H1 (cell line): ENCODE measurements around the gene ARRDC1. TPM values are rescaled to one million over a fixed set of nuclear protein-coding genes. Genes with fewer than 3 reads are reported as not detected.

Experiments used
- CTCF ChIA-PET: fragments of 300-600 bp; sonication (Branson Sonifier 250); formaldehyde crosslinking; loops from one replicate; lab custom pipeline; 2021; ENCODE audit not compliant: partially characterized antibody; lab: Charles Lee
- POLR2A ChIA-PET: fragments of 300-600 bp; sonication (Branson Sonifier 250); formaldehyde crosslinking; loops from one replicate; lab custom pipeline; 2021; ENCODE audit warnings: inconsistent platforms; ENCODE audit not compliant: partially characterized antibody; lab: Charles Lee
- DNase-seq, 2 experiments: peaks; one replicate each; pipeline versions ENCODE4 v3.0.0 to v3.0.0-alpha.2; 2010 to 2022; ENCODE audit warnings: low spot score in 2 of 2, low read depth in 1 of 2, mixed read lengths in 1 of 2
- FAIRE-seq: peaks from 2 replicates; lab custom pipeline; 2011; peaks lifted over from hg19 to GRCh38; lab: Jason Lieb, UNC
- H2AFZ ChIP-seq: 2 replicates; pipeline ENCODE4 v1.8.1; 2012; ENCODE audit warnings: low read length, inconsistent platforms
- H2AK5ac ChIP-seq: 2 replicates; pipeline ENCODE4 v1.6.1; 2013; ENCODE audit warnings: low read depth, low read length
- H2BK120ac ChIP-seq: replicated peaks from 2 replicates; pipeline ENCODE3; 2013; ENCODE audit warnings: low read depth, low read length, inconsistent platforms
- H2BK12ac ChIP-seq: 2 replicates; pipeline ENCODE4 v1.6.1; 2013; ENCODE audit warnings: low read depth, low read length
- H2BK15ac ChIP-seq: 2 replicates; pipeline ENCODE4 v1.6.1; 2013; ENCODE audit warnings: low read length
- H2BK20ac ChIP-seq: 2 replicates; pipeline ENCODE4 v1.6.1; 2013; ENCODE audit warnings: low read length
- H2BK5ac ChIP-seq: 2 replicates; pipeline ENCODE4 v1.6.1; 2013; ENCODE audit warnings: low read depth, low read length
- H3K14ac ChIP-seq: 2 replicates; pipeline ENCODE4 v1.6.1; 2013; ENCODE audit warnings: inconsistent platforms; ENCODE audit not compliant: insufficient read length
- H3K18ac ChIP-seq: 2 replicates; pipeline ENCODE4 v1.6.1; 2013; ENCODE audit warnings: low read length; ENCODE audit errors: extremely low read depth
- H3K23ac ChIP-seq: 2 replicates; pipeline ENCODE4 v1.6.1; 2013; ENCODE audit warnings: inconsistent platforms; ENCODE audit not compliant: insufficient read length
- H3K23me2 ChIP-seq: 2 replicates; pipeline ENCODE4 v1.6.1; 2013; ENCODE audit warnings: low read depth, low read length
- H3K27ac ChIP-seq: 2 replicates; pipeline ENCODE4 v1.6.1; 2011; ENCODE audit warnings: low read depth, low read length, inconsistent platforms
- H3K27me3 ChIP-seq, 4 experiments: replicated peaks in 1 of 4; 1 replicate in 1 of 4; 2 replicates in 3 of 4; pipeline versions ENCODE4 v1.6.1 to v1.8.1; 2011 to 2013; ENCODE audit warnings: low read length in 3 of 4, mild to moderate bottlenecking in 3 of 4, inconsistent platforms in 2 of 4, mixed read lengths in 2 of 4, moderate library complexity in 1 of 4; ENCODE audit not compliant: control insufficient read depth in 3 of 4, insufficient read depth in 3 of 4; ENCODE audit errors: extremely low read depth in 1 of 4
- H3K36me3 ChIP-seq, 4 experiments: 2 replicates each; pipeline versions ENCODE4 v1.6.1 to v1.8.1; 2011 to 2013; ENCODE audit warnings: mild to moderate bottlenecking in 4 of 4, low read length in 3 of 4, moderate library complexity in 2 of 4, control low read depth in 1 of 4, inconsistent platforms in 1 of 4; ENCODE audit not compliant: insufficient read depth in 4 of 4, control insufficient read depth in 2 of 4
- H3K4ac ChIP-seq: replicated peaks from 2 replicates; pipeline ENCODE3; 2013; ENCODE audit warnings: low read length, low read depth, mixed read lengths, inconsistent platforms; ENCODE audit not compliant: insufficient read length
- H3K4me1 ChIP-seq, 4 experiments: replicated peaks in 1 of 4; 1 replicate in 1 of 4; 2 replicates in 3 of 4; pipeline versions ENCODE4 v1.6.1 to v1.8.1; 2011 to 2013; ENCODE audit warnings: low read length in 3 of 4, inconsistent platforms in 2 of 4, mixed read lengths in 1 of 4; ENCODE audit not compliant: insufficient read depth in 4 of 4, control insufficient read depth in 3 of 4
- H3K4me2 ChIP-seq, 2 experiments: 2 replicates each; pipeline versions ENCODE4 v1.6.1 to v1.8.1; 2011 to 2013; ENCODE audit warnings: low read depth in 2 of 2, low read length in 2 of 2, control low read depth in 1 of 2, inconsistent platforms in 1 of 2, mild to moderate bottlenecking in 1 of 2; ENCODE audit not compliant: insufficient read depth in 1 of 2
- H3K4me3 ChIP-seq, 4 experiments: fragments of 200-600, 300-600 bp in 1 of 4; sonication (generic), shearing (Covaris generic), sonication (Bioruptor Twin) in 1 of 4; 2 replicates each; pipeline versions ENCODE4 v1.5.1 to v1.8.1; 2011 to 2016; ENCODE audit warnings: low read length in 4 of 4, low read depth in 3 of 4, control low read depth in 2 of 4, inconsistent platforms in 2 of 4, mild to moderate bottlenecking in 2 of 4, mixed read lengths in 1 of 4, moderate library complexity in 1 of 4; ENCODE audit not compliant: insufficient read depth in 2 of 4; ENCODE audit errors: extremely low read depth in 1 of 4
- H3K56ac ChIP-seq: replicated peaks from 2 replicates; pipeline ENCODE3; 2013; ENCODE audit warnings: low read depth, mild to moderate bottlenecking, mixed read lengths, low read length, inconsistent platforms; ENCODE audit not compliant: insufficient read length
- H3K79me1 ChIP-seq: 2 replicates; pipeline ENCODE4 v1.6.1; 2013; ENCODE audit warnings: low read depth, low read length, control low read depth
- H3K79me2 ChIP-seq, 2 experiments: 2 replicates each; pipeline versions ENCODE4 v1.6.1 to v1.8.1; 2012 to 2013; ENCODE audit warnings: low read length in 2 of 2, mild to moderate bottlenecking in 2 of 2, inconsistent platforms in 1 of 2; ENCODE audit not compliant: insufficient read depth in 2 of 2, control insufficient read depth in 1 of 2
- H3K9ac ChIP-seq, 4 experiments: replicated peaks in 1 of 4; 1 replicate in 1 of 4; 2 replicates in 3 of 4; pipeline versions ENCODE4 v1.6.1 to v1.8.1; 2011 to 2013; ENCODE audit warnings: low read depth in 3 of 4, low read length in 3 of 4, control low read depth in 2 of 4, mild to moderate bottlenecking in 2 of 4, moderate library complexity in 2 of 4, inconsistent platforms in 1 of 4; ENCODE audit errors: extremely low read depth in 1 of 4
- H3K9me3 ChIP-seq, 2 experiments: 2 replicates each; pipeline versions ENCODE4 v1.6.1 to v1.8.1; 2012 to 2013; ENCODE audit warnings: mild to moderate bottlenecking in 2 of 2, moderate library complexity in 2 of 2, control low read depth in 1 of 2, inconsistent platforms in 1 of 2, low read depth in 1 of 2, low read length in 1 of 2, mixed read lengths in 1 of 2; ENCODE audit not compliant: insufficient read depth in 2 of 2
- H4K20me1 ChIP-seq, 2 experiments: replicated peaks in 1 of 2; 2 replicates each; pipeline versions ENCODE3 to v1.8.1; 2011 to 2013; ENCODE audit warnings: inconsistent platforms in 2 of 2, low read length in 2 of 2, mild to moderate bottlenecking in 1 of 2; ENCODE audit not compliant: insufficient read depth in 2 of 2, control insufficient read depth in 1 of 2
- H4K5ac ChIP-seq: 2 replicates; pipeline ENCODE4 v1.6.1; 2013; ENCODE audit warnings: low read length, low read depth, mixed read lengths, inconsistent platforms; ENCODE audit not compliant: insufficient read length
- H4K8ac ChIP-seq: 2 replicates; pipeline ENCODE4 v1.8.0; 2013; ENCODE audit warnings: mild to moderate bottlenecking, moderate library complexity, low read length, inconsistent platforms; ENCODE audit not compliant: insufficient read depth; ENCODE audit errors: extremely low read depth
- H4K91ac ChIP-seq: replicated peaks from 2 replicates; pipeline ENCODE3; 2013; ENCODE audit warnings: low read length, mixed read lengths, inconsistent platforms; ENCODE audit not compliant: insufficient read length
- BACH1 ChIP-seq: IDR thresholded peaks from 2 replicates; pipeline ENCODE4 v1.6.1; 2012; ENCODE audit warnings: low read length, improper control_type of control experiment
- BRCA1 ChIP-seq: IDR thresholded peaks from 2 replicates; pipeline ENCODE4 v1.6.1; 2012; ENCODE audit warnings: low read depth, low read length, improper control_type of control experiment
- CEBPB ChIP-seq: IDR thresholded peaks from 2 replicates; pipeline ENCODE4 v1.6.1; 2012; ENCODE audit warnings: low read depth, low read length
- CTCF ChIP-seq, 3 experiments: IDR thresholded peaks; 1 replicate in 2 of 3; 2 replicates in 1 of 3; pipeline versions ENCODE4 v1.5.1 to v1.6.1; 2011; ENCODE audit warnings: low read length in 3 of 3, mild to moderate bottlenecking in 3 of 3, inconsistent platforms in 2 of 3, low read depth in 1 of 3, moderate library complexity in 1 of 3; ENCODE audit not compliant: insufficient read depth in 1 of 3; ENCODE audit errors: control extremely low read depth in 1 of 3
- JUN ChIP-seq: IDR thresholded peaks from 2 replicates; pipeline ENCODE4 v1.6.1; 2011; ENCODE audit warnings: low read depth, mild to moderate bottlenecking, improper control_type of control experiment, low read length
- POLR2A ChIP-seq, 2 experiments: IDR thresholded peaks; 1 replicate in 1 of 2; 2 replicates in 1 of 2; pipeline ENCODE4 v1.6.1; 2011; ENCODE audit warnings: low read depth in 2 of 2, low read length in 2 of 2, mild to moderate bottlenecking in 2 of 2; ENCODE audit errors: control extremely low read depth in 1 of 2
- RAD21 ChIP-seq, 2 experiments: IDR thresholded peaks in 1 of 2; conservative IDR thresholded peaks in 1 of 2; 2 replicates each; pipeline ENCODE4 v1.6.1; 2011; ENCODE audit warnings: low read depth in 2 of 2, low read length in 2 of 2, improper control_type of control experiment in 1 of 2, inconsistent platforms in 1 of 2, mild to moderate bottlenecking in 1 of 2, moderate library complexity in 1 of 2
- RFX5 ChIP-seq: IDR thresholded peaks from 2 replicates; pipeline ENCODE4 v1.6.1; 2011; ENCODE audit warnings: low read depth, low read length, improper control_type of control experiment, borderline replicate concordance
- SIRT6 ChIP-seq: IDR thresholded peaks from one replicate; pipeline ENCODE4 v1.7.1; 2012; ENCODE audit warnings: low read length, inconsistent platforms
- SIX5 ChIP-seq: IDR thresholded peaks from 2 replicates; pipeline ENCODE4 v1.6.1; 2011; ENCODE audit warnings: mild to moderate bottlenecking, low read depth, low read length
- SP4 ChIP-seq: IDR thresholded peaks from 2 replicates; pipeline ENCODE4 v1.6.1; 2012; ENCODE audit warnings: low read length, inconsistent platforms
- SUZ12 ChIP-seq: fragments of 200-600 bp; sonication (generic); IDR thresholded peaks from 2 replicates; pipeline ENCODE4 v1.6.1; 2012; ENCODE audit warnings: mild to moderate bottlenecking, inconsistent platforms, low read length, moderate library complexity, mixed read lengths
- TBP ChIP-seq: IDR thresholded peaks from 2 replicates; pipeline ENCODE4 v1.6.1; 2011; ENCODE audit warnings: low read depth, low read length, improper control_type of control experiment
- WGBS, 2 experiments: shearing (Covaris generic) in 1 of 2; methylation state at CpG; one replicate each; pipeline versions ENCODE4 v1.1.6 to v1.1.7; 2013 to 2015; ENCODE audit warnings: low lambda C conversion rate in 2 of 2, mixed read lengths in 2 of 2, inconsistent platforms in 1 of 2, low coverage in 1 of 2, missing lambda C conversion rate in 1 of 2; ENCODE audit not compliant: insufficient replicate concordance in 2 of 2, insufficient coverage in 1 of 2, insufficient read length in 1 of 2; ENCODE audit errors: extremely low coverage in 1 of 2, missing lambda C conversion rate in 1 of 2; 5-methylcytosine and 5-hydroxymethylcytosine counted together
- polyA plus RNA-seq, 7 experiments: library from polyadenylated mRNA; depleted of rRNA in 3 of 7; stranded (reverse) in 5 of 7; unstranded in 2 of 7; fragments of >200 nt in 5 of 7; fragments of 200-250 nt in 2 of 7; gene quantifications; 1 replicate in 5 of 7; 2 replicates in 1 of 7; 4 replicates in 1 of 7; pipeline versions ENCODE4 v1.2.1 to v1.2.3, GENCODE V29; 2011 to 2013; ENCODE audit warnings: missing spikeins in 2 of 7, mixed read lengths in 2 of 7
- total RNA-seq: library from RNA; stranded (reverse); fragmentation: NEBNext Ultra II Directional; extraction: Animal tissue kit (Norgen Biotek cat#: 25700); gene quantifications from 2 replicates; pipeline ENCODE4 v1.2.1, GENCODE V29; 2021

Gene ARRDC1
- total and polyA plus RNA-seq, 2 of the 8 experiments (the other 6 are each of a cell fraction or from before 2014, with no cell fraction given) = 22.0 to 58.4 TPM

DNA sequence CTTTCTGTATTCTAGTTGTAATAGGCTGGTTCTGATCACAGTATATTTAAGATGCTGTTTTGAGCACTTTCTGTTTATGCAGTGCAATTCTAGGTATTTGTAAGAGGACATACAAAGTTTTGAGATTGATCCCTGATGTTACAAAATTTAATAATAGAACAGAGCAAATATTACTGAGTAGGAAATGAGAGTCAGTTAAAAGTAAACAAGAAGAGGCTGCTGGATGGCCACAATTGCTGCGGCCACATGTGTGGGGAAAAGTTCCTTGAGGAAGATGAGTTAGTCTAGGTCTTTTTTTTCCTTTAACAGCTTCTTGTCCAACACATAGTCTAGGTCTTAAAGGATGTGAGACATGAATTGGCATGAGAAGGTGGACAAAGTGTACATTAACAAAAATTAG is 24.6 kb downstream of the ARRDC1 start:
- H4K8ac ChIP-seq = no peak overlapping the region
- H3K56ac ChIP-seq = no peak overlapping the region
- H3K23me2 ChIP-seq = no peaks in the 10 kb centered on the region
- no peak overlapping the region for H2BK120ac ChIP-seq
- no peak overlapping the region for H2BK20ac ChIP-seq
- no peak overlapping the region for H2AFZ ChIP-seq
- ChIA-PET CTCF (interaction anchor here (0.8 to 1.9 kb wide), 4 partner anchors 9 to 27 kb away, joined by 5 read pairs; no protein-coding TSS in a partner anchor), POLR2A (interaction anchor here (1.2 to 1.9 kb wide), 3 partner anchors 11 to 29 kb away, joined by 3 to 9 read pairs (median 6); partner anchors contain the start of gene EHMT1)
- no peak overlapping the region for H2BK12ac ChIP-seq
- H3K9ac ChIP-seq = no peak overlapping the region
- no peak for DNase-seq
- H2BK15ac ChIP-seq = no peak overlapping the region
- H4K20me1 ChIP-seq = peaks cover 23 to 26% of the 10 kb centered on the region in 2 experiments
- H3K4me2 ChIP-seq = no peak overlapping the region
- peaks cover 23% of the 10 kb centered on the region for H3K79me1 ChIP-seq
- no peaks in the 10 kb centered on the region; a peak in 1 of 8 replicates for H3K36me3 ChIP-seq
- no peak overlapping the region for H3K27ac ChIP-seq
- no peak overlapping the region for H4K91ac ChIP-seq
- FAIRE-seq = no peak
- no peaks in the 10 kb centered on the region for H3K27me3 ChIP-seq
- H3K4me1 ChIP-seq = peaks cover 0 to 11% (median 7%) of the 10 kb centered on the region in 4 experiments
- H3K23ac ChIP-seq = no peak overlapping the region
- H2AK5ac ChIP-seq = no peak overlapping the region
- no peaks in the 10 kb centered on the region for H3K9me3 ChIP-seq
- no peak overlapping the region for H3K14ac ChIP-seq
- peaks cover 62 to 99% of the 10 kb centered on the region in 2 experiments for H3K79me2 ChIP-seq
- WGBS, 2 experiments = 95% methylated on average over 1 of the region's 1 CpG; no CpG with 5 or more reads in 1 of the 2 experiments
- H2BK5ac ChIP-seq = no peak overlapping the region
- H3K18ac ChIP-seq = no peak overlapping the region
- no peak overlapping the region for H3K4me3 ChIP-seq
- H4K5ac ChIP-seq = no peak overlapping the region
- H3K4ac ChIP-seq = no peak overlapping the region
- TF ChIP-seq CTCF (IDR thresholded peaks at IDR 0.05; ENCODE audit: control extremely low read depth in 1 of 3, insufficient read depth in 1 of 3, low read depth in 1 of 3, low read length in 3 of 3) (no peak), SP4 (no peak), RFX5 (no peak), SIRT6 (no peak), BRCA1 (no peak), BACH1 (no peak), SIX5 (no peak), RAD21 (IDR thresholded peaks at IDR 0.05 in 1 of 2, conservative IDR thresholded peaks at IDR 0.05 in 1 of 2; ENCODE audit: low read depth in 2 of 2, low read length in 2 of 2) (no peak), SUZ12 (no peak), POLR2A (IDR thresholded peaks at IDR 0.05; ENCODE audit: control extremely low read depth in 1 of 2, low read depth in 2 of 2, low read length in 2 of 2) (no peak), JUN (no peak), TBP (no peak), CEBPB (no peak)
